Measurements from ENCODE around the gene PARP3. TPM values are rescaled to one million over a fixed set of nuclear protein-coding genes. Genes with fewer than 3 reads are reported as not detected.

PARP3 gene
- total RNA-seq, 1 donor from 2014 or later = 4.8 TPM

DNA sequence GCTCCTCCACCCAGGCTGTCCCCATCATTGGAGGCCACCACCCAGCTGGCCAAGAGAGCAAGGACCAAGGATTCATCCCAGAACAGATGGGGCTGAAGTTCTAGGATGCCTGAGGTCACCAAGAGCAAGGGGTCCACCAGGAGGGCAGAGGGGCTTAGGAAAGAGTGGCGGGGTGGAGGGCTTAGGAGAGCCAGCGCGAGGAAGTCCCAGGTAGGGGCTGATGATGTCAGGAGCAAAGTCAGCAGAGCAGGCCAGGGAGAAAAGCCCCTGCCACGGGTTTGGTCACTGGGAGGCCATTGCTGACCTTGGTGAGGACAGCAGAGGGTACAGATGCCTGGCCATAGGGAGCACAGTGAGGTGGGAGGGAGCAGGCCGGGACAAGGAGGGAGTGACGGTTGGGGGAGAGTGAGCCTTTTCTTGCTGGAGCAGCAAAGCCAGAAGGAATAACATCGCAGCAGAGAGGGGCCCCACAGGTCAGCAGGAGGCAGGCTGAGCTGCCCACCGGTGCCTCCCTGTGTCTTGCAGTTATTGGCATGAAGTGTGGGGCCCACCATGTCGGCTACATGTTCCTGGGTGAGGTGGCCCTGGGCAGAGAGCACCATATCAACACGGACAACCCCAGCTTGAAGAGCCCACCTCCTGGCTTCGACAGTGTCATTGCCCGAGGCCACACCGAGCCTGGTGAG lies 5.2 kb downstream of the PARP3 start:
- H3K4me3 ChIP-seq (ENCODE audit: insufficient read depth, low read depth, low read length) = no peak overlapping the region
- peaks cover 7% of the 10 kb centered on the region for H3K4me1 ChIP-seq (ENCODE audit: insufficient read depth, low read length)
- peaks cover 10% of the 10 kb centered on the region for H3K36me3 Mint-ChIP-seq (ENCODE audit: low read depth, unreplicated experiment)
- FAIRE-seq (no peak), DNase-seq (ENCODE audit: low read depth) (no peak)
- TF ChIP-seq EZH2 (IDR thresholded peaks at IDR 0.05; ENCODE audit: insufficient read depth, low read length) = no peak
- TF ChIP-seq, protein P1, sequence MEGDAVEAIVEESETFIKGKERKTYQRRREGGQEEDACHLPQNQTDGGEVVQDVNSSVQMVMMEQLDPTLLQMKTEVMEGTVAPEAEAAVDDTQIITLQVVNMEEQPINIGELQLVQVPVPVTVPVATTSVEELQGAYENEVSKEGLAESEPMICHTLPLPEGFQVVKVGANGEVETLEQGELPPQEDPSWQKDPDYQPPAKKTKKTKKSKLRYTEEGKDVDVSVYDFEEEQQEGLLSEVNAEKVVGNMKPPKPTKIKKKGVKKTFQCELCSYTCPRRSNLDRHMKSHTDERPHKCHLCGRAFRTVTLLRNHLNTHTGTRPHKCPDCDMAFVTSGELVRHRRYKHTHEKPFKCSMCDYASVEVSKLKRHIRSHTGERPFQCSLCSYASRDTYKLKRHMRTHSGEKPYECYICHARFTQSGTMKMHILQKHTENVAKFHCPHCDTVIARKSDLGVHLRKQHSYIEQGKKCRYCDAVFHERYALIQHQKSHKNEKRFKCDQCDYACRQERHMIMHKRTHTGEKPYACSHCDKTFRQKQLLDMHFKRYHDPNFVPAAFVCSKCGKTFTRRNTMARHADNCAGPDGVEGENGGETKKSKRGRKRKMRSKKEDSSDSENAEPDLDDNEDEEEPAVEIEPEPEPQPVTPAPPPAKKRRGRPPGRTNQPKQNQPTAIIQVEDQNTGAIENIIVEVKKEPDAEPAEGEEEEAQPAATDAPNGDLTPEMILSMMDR (IDR thresholded peaks at IDR 0.05; ENCODE audit: insufficient read depth, low read depth, low read length) = no peak
- H3K79me2 ChIP-seq (ENCODE audit: insufficient read depth, low read length) = no peaks in the 10 kb centered on the region
- no peaks in the 10 kb centered on the region for H3K36me3 ChIP-seq (ENCODE audit: insufficient read depth, low read length)
- no peak overlapping the region for H2AFZ ChIP-seq (ENCODE audit: low read depth, low read length)
- H3K27me3 Mint-ChIP-seq (ENCODE audit: low read depth, unreplicated experiment) = peaks cover 55% of the 10 kb centered on the region
- no peaks in the 10 kb centered on the region for H3K4me1 Mint-ChIP-seq (ENCODE audit: low read depth, unreplicated experiment)
- H3K27ac ChIP-seq (ENCODE audit: low read depth, low read length) = no peak overlapping the region
- no peak overlapping the region for H3K4me2 ChIP-seq (ENCODE audit: low read length)
- H3K9me3 Mint-ChIP-seq (ENCODE audit: unreplicated experiment) = peaks cover 3% of the 10 kb centered on the region
- H3K9me3 ChIP-seq (ENCODE audit: insufficient read depth, low read depth, low read length) = no peaks in the 10 kb centered on the region
- no peak overlapping the region for H3K9ac ChIP-seq (ENCODE audit: low read length)
- H3K4me3 Mint-ChIP-seq (ENCODE audit: unreplicated experiment) = no peak overlapping the region
- no peaks in the 10 kb centered on the region for H4K20me1 ChIP-seq (ENCODE audit: insufficient read depth, low read length)
- H3K27me3 ChIP-seq (ENCODE audit: insufficient read depth, low read length) = peaks cover 2% of the 10 kb centered on the region
- no peak overlapping the region for H3K27ac Mint-ChIP-seq (ENCODE audit: unreplicated experiment)

DNA sequence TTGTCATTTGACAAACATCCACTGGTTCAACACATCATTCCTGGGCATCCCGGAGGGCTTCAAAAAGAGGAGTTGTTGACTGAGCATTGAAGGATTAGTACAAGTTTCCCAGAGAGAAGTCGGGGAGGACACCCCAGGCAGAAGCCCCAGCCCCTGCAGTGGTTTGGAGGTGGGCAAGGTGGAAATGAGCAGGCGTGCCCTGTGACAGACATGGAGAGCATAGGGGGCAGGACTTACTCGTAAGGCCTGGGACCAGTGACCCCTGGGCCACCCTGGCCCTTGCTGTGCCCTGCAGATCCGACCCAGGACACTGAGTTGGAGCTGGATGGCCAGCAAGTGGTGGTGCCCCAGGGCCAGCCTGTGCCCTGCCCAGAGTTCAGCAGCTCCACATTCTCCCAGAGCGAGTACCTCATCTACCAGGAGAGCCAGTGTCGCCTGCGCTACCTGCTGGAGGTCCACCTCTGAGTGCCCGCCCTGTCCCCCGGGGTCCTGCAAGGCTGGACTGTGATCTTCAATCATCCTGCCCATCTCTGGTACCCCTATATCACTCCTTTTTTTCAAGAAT lies 5.9 kb downstream of the PARP3 start:
- H3K9me3 Mint-ChIP-seq (ENCODE audit: unreplicated experiment) = peaks cover 3% of the 10 kb centered on the region
- Histone ChIP-seq H3K79me2 (ENCODE audit: insufficient read depth, low read length) (no peaks in the 10 kb centered on the region), H2AFZ (ENCODE audit: low read depth, low read length) (no peak overlapping the region), H3K9me3 (ENCODE audit: insufficient read depth, low read depth, low read length) (no peaks in the 10 kb centered on the region), H4K20me1 (ENCODE audit: insufficient read depth, low read length) (no peaks in the 10 kb centered on the region), H3K27me3 (ENCODE audit: insufficient read depth, low read length) (peaks cover 2% of the 10 kb centered on the region), H3K27ac (ENCODE audit: low read depth, low read length) (no peak overlapping the region), H3K36me3 (ENCODE audit: insufficient read depth, low read length) (no peaks in the 10 kb centered on the region), H3K4me1 (ENCODE audit: insufficient read depth, low read length) (no peaks in the 10 kb centered on the region), H3K4me3 (ENCODE audit: insufficient read depth, low read depth, low read length) (no peak overlapping the region), H3K4me2 (ENCODE audit: low read length) (no peak overlapping the region), H3K9ac (ENCODE audit: low read length) (no peak overlapping the region)
- DNase-seq (ENCODE audit: low read depth) (no peak), FAIRE-seq (no peak)
- H3K27me3 Mint-ChIP-seq (ENCODE audit: low read depth, unreplicated experiment) = peaks cover 58% of the 10 kb centered on the region
- no peaks in the 10 kb centered on the region for H3K4me1 Mint-ChIP-seq (ENCODE audit: low read depth, unreplicated experiment)
- peaks cover 10% of the 10 kb centered on the region for H3K36me3 Mint-ChIP-seq (ENCODE audit: low read depth, unreplicated experiment)
- no peak overlapping the region for H3K27ac Mint-ChIP-seq (ENCODE audit: unreplicated experiment)
- no peak overlapping the region for H3K4me3 Mint-ChIP-seq (ENCODE audit: unreplicated experiment)
- TF ChIP-seq, protein P1 (IDR thresholded peaks at IDR 0.05; ENCODE audit: insufficient read depth, low read depth, low read length) = no peak
- TF ChIP-seq EZH2 (IDR thresholded peaks at IDR 0.05; ENCODE audit: insufficient read depth, low read length) = no peak

DNA sequence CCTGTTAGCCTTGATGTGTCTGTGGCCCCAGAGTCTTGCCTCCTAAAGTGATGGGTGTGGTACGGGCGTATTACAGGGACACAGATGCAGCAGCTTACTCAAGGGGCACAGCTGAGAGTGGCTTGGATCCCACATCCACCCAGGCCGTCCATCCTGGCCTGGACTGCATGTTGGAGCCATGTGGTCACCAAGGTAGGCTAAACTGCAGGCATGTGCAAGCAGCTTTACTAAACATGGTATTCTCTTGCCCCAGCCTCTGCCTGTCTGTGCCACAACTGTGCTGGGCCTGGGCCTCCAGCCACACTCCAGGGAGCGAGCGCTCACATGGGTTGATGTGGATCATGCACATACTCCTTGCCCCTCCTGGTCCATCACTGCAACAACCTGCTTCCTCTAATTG lies 7.0 kb downstream of the PARP3 start:
- H3K27me3 ChIP-seq (ENCODE audit: insufficient read depth, low read length) = peaks cover 2% of the 10 kb centered on the region
- H3K27ac ChIP-seq (ENCODE audit: low read depth, low read length) = no peak overlapping the region
- H4K20me1 ChIP-seq (ENCODE audit: insufficient read depth, low read length) = no peaks in the 10 kb centered on the region
- Mint-ChIP-seq H3K9me3 (ENCODE audit: unreplicated experiment) (peaks cover 8% of the 10 kb centered on the region), H3K36me3 (ENCODE audit: low read depth, unreplicated experiment) (peaks cover 13% of the 10 kb centered on the region), H3K27me3 (ENCODE audit: low read depth, unreplicated experiment) (peaks cover 63% of the 10 kb centered on the region), H3K4me3 (ENCODE audit: unreplicated experiment) (no peak overlapping the region), H3K27ac (ENCODE audit: unreplicated experiment) (no peak overlapping the region), H3K4me1 (ENCODE audit: low read depth, unreplicated experiment) (no peaks in the 10 kb centered on the region)
- no peak overlapping the region for H2AFZ ChIP-seq (ENCODE audit: low read depth, low read length)
- peaks cover 6% of the 10 kb centered on the region for H3K4me1 ChIP-seq (ENCODE audit: insufficient read depth, low read length)
- H3K4me3 ChIP-seq (ENCODE audit: insufficient read depth, low read depth, low read length) = no peak overlapping the region
- no peaks in the 10 kb centered on the region for H3K36me3 ChIP-seq (ENCODE audit: insufficient read depth, low read length)
- no peak overlapping the region for H3K9ac ChIP-seq (ENCODE audit: low read length)
- DNase-seq (ENCODE audit: low read depth) (no peak), FAIRE-seq (no peak)
- no peaks in the 10 kb centered on the region for H3K9me3 ChIP-seq (ENCODE audit: insufficient read depth, low read depth, low read length)
- H3K79me2 ChIP-seq (ENCODE audit: insufficient read depth, low read length) = no peaks in the 10 kb centered on the region
- no peak overlapping the region for H3K4me2 ChIP-seq (ENCODE audit: low read length)
- no peak for TF ChIP-seq EZH2 (IDR thresholded peaks at IDR 0.05; ENCODE audit: insufficient read depth, low read length)
- TF ChIP-seq, protein P1 (IDR thresholded peaks at IDR 0.05; ENCODE audit: insufficient read depth, low read depth, low read length) = no peak

Data from astrocyte (in vitro differentiated cells and primary cell).